Right renal cortex interstitium (tissue), 3 donors: ENCODE data around the gene RBBP8. TPM values are rescaled to one million over a fixed set of nuclear protein-coding genes. Genes with fewer than 3 reads are reported as not detected.
A peak's percentile ranks its signal among the peaks of the same experiment; 100 is the strongest.

Source experiments
- DNase-seq, 3 donors: peaks; one replicate each; pipeline ENCODE4 v3.0.0-alpha.2; 2013; ENCODE audit warnings: low read depth in 3 of 3, low spot score in 2 of 3
- polyA plus RNA-seq, 3 donors: library from polyadenylated mRNA; unstranded; fragments of 120-200 nt; gene quantifications; one replicate each; pipeline ENCODE4 v1.2.1, GENCODE V29; 2013; ENCODE audit not compliant: insufficient read length in 3 of 3

Gene RBBP8
- polyA plus RNA-seq, 3 donors, result 56.2 to 70.9 (median 64.1) TPM

GRCh38 chr18:22988208-22988607 lies 55.1 kb downstream of the RBBP8 start:
- no peak for DNase-seq

GRCh38 chr18:22998344-22998743 lies 65.2 kb downstream of the RBBP8 start:
- no peak for DNase-seq

- DNase-seq, result no peak
Observed at GRCh38 chr18:22999212-22999611, 66.1 kb downstream of the RBBP8 start.

GRCh38 chr18:22999647-23000046 lies 66.5 kb downstream of the RBBP8 start:
- DNase-seq, result no peak

- DNase-seq, result no peak
Observed at GRCh38 chr18:23003289-23003688, 70.2 kb downstream of the RBBP8 start.

GRCh38 chr18:23012249-23012648 lies 79.1 kb downstream of the RBBP8 start:
- DNase-seq, result no peak

- DNase-seq, result no peak
Observed at GRCh38 chr18:23020555-23021294, 87.6 kb downstream of the RBBP8 start.

- no peak for DNase-seq
Observed at GRCh38 chr18:23021623-23022022, 88.5 kb downstream of the RBBP8 start.

GRCh38 chr18:23032030-23032582 lies 99.0 kb downstream of the RBBP8 start:
- DNase-seq, result no peak

- DNase-seq, result no peak
Observed at GRCh38 chr18:23033056-23033455, 99.9 kb downstream of the RBBP8 start.

GRCh38 chr18:23036660-23037201 lies 103.6 kb downstream of the RBBP8 start:
- no peak for DNase-seq

- no peak for DNase-seq
Observed at GRCh38 chr18:23037646-23038045, 104.5 kb downstream of the RBBP8 start.

- DNase-seq, result no peak
Observed at GRCh38 chr18:23038712-23039111, 105.6 kb downstream of the RBBP8 start.

GRCh38 chr18:23042133-23042532 lies 109.0 kb downstream of the RBBP8 start:
- DNase-seq, result no peak

GRCh38 chr18:23043803-23044376 lies 110.8 kb downstream of the RBBP8 start:
- DNase-seq, result no peak

GRCh38 chr18:23049698-23050373 lies 116.7 kb downstream of the RBBP8 start:
- no peak for DNase-seq

- peak in 2 of 3 donors; percentile 15 to 47 for DNase-seq
Observed at GRCh38 chr18:23053776-23054457, 120.8 kb downstream of the RBBP8 start.

- DNase-seq, result no peak
Observed at GRCh38 chr18:23054553-23054952, 121.4 kb downstream of the RBBP8 start.

GRCh38 chr18:23056315-23056714 lies 123.2 kb downstream of the RBBP8 start:
- no peak for DNase-seq

- DNase-seq, result no peak
Observed at GRCh38 chr18:23057096-23057495, 124.0 kb downstream of the RBBP8 start.
